ENCODE results near the gene MEGF8. TPM values are rescaled to one million over a fixed set of nuclear protein-coding genes. Genes with fewer than 3 reads are reported as not detected.

Gene MEGF8
- total RNA-seq, 1 experiment from 2014 or later, result 7.7 TPM

GRCh38 chr19:42283188-42284065 is 42.0 kb upstream of the MEGF8 start:
- H3K27me3 ChIP-seq (ENCODE audit: low read length), result no peaks in the 10 kb centered on the region
- intact Hi-C loops (cut with micrococcal nuclease), result no loop called here
- H3K79me2 ChIP-seq (ENCODE audit: low read length), result no peaks in the 10 kb centered on the region
- no peaks in the 10 kb centered on the region for H3K36me3 ChIP-seq (ENCODE audit: low read depth, low read length)
- H3K4me1 ChIP-seq (ENCODE audit: insufficient read depth, low read length), result no peaks in the 10 kb centered on the region
- H3K9ac ChIP-seq (ENCODE audit: low read length), result no peak overlapping the region
- ATAC-seq (no peak), DNase-seq (no peak)
- POLR2A ChIA-PET (ENCODE audit: unreplicated experiment), result no interaction called here
- H3K4me2 ChIP-seq (ENCODE audit: low read length), result no peak overlapping the region
- H3F3A ChIP-seq (ENCODE audit: low read length, unreplicated experiment), result no peaks in the 10 kb centered on the region
- H2AFZ ChIP-seq (ENCODE audit: low read length), result no peak overlapping the region
- H3K27ac ChIP-seq (ENCODE audit: low read length), result no peak overlapping the region
- no peaks in the 10 kb centered on the region for H3K9me3 ChIP-seq (ENCODE audit: low read length)
- no peak overlapping the region for H3K4me3 ChIP-seq (ENCODE audit: low read length)
- H3K9me2 ChIP-seq (replicated peaks; ENCODE audit: low read length), result no peaks in the 10 kb centered on the region
- BruUV-seq (replicated peaks), result no TSS peak
- CTCF ChIA-PET, result no interaction called here
- no peak for TF ChIP-seq CTCF (conservative IDR thresholded peaks at IDR 0.05; ENCODE audit: low read depth, low read length)
- no peak for TF ChIP-seq EZH2phosphoT487 (IDR thresholded peaks at IDR 0.05; ENCODE audit: borderline replicate concordance, low read length)
- no peak for TF ChIP-seq EZH2 (IDR thresholded peaks at IDR 0.05; ENCODE audit: low read length, unreplicated experiment)
- H4K20me1 ChIP-seq (ENCODE audit: low read length), result no peaks in the 10 kb centered on the region

- no peaks in the 10 kb centered on the region for H3K9me2 ChIP-seq (replicated peaks; ENCODE audit: low read length)
- H2AFZ ChIP-seq (ENCODE audit: low read length), result no peak overlapping the region
- H3K4me1 ChIP-seq (ENCODE audit: insufficient read depth, low read length), result no peaks in the 10 kb centered on the region
- no peaks in the 10 kb centered on the region for H4K20me1 ChIP-seq (ENCODE audit: low read length)
- no peaks in the 10 kb centered on the region for H3K27me3 ChIP-seq (ENCODE audit: low read length)
- no peaks in the 10 kb centered on the region for H3K36me3 ChIP-seq (ENCODE audit: low read depth, low read length)
- no peak overlapping the region for H3K4me2 ChIP-seq (ENCODE audit: low read length)
- H3F3A ChIP-seq (ENCODE audit: low read length, unreplicated experiment), result no peaks in the 10 kb centered on the region
- no peak for DNase-seq
- CTCF ChIA-PET, result no interaction called here
- H3K9ac ChIP-seq (ENCODE audit: low read length), result no peak overlapping the region
- ATAC-seq, result no peak
- H3K27ac ChIP-seq (ENCODE audit: low read length), result no peak overlapping the region
- intact Hi-C loops (cut with micrococcal nuclease), result no loop called here
- no TSS peak for BruUV-seq (replicated peaks)
- TF ChIP-seq CTCF (conservative IDR thresholded peaks at IDR 0.05; ENCODE audit: low read depth, low read length) (no peak), EZH2phosphoT487 (IDR thresholded peaks at IDR 0.05; ENCODE audit: borderline replicate concordance, low read length) (no peak), EZH2 (IDR thresholded peaks at IDR 0.05; ENCODE audit: low read length, unreplicated experiment) (no peak)
- H3K79me2 ChIP-seq (ENCODE audit: low read length), result no peaks in the 10 kb centered on the region
- H3K4me3 ChIP-seq (ENCODE audit: low read length), result no peak overlapping the region
- POLR2A ChIA-PET (ENCODE audit: unreplicated experiment), result no interaction called here
- H3K9me3 ChIP-seq (ENCODE audit: low read length), result no peaks in the 10 kb centered on the region
Measured at GRCh38 chr19:42284066-42284501, 41.4 kb upstream of the MEGF8 start.
